ENCODE data around the gene NCOA1. TPM values are rescaled to one million over a fixed set of nuclear protein-coding genes. Genes with fewer than 3 reads are reported as not detected.
"Not testable (repeated sequence)": the region's sequence is repeated elsewhere in the genome, so short reads cannot be mapped to it uniquely, and the experiment has no call there.

NCOA1 gene
- polyA plus RNA-seq, 1 of the 3 experiments (the other 2 are of a cell fraction): 10.7 TPM

DNA sequence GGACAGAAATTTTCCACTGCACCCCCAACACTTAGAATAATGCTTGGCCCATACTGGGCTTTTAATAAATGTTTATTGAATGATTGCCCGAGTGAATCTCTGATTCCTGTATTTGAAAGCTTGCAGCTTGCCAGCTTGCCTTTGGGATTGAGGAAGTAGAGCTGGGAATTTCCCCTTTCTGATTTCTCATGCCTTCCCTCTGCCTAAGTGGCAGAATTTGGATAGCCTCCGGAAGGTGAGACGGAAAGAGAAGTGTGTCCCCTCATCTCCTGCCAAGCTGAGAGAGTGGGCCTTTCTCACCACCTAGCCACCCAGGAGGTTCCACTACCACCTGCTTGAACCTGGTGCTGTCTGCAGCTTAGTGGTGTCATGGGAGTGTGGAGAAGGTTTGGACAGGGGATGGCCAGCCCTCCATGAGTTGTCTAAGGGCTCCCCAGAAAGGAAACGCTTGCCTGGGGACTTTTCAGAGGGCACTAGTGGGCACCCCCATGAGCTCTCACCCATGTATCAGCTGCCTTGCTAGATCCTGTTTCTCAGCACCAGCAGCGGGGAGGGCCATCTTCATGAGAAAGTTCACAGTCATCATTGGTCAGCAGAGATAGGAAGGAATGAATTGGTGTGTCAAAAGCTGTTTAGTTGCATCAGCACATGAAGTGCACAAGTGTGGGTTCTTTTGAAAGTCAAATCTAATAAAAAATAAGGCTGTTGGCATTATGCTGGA lies 8.6 kb upstream of the NCOA1 start (continued):
- TF ChIP-seq CTCF (IDR thresholded peaks at IDR 0.05) (no peak), REST (IDR thresholded peaks at IDR 0.05; ENCODE audit: low read depth, low read length) (no peak), JUND (IDR thresholded peaks at IDR 0.05) (no peak), NRF1 (IDR thresholded peaks at IDR 0.05; ENCODE audit: low read depth, low read length) (no peak), EZH2phosphoT487 (IDR thresholded peaks at IDR 0.05; ENCODE audit: borderline replicate concordance, low read depth) (no peak), TCF12 (IDR thresholded peaks at IDR 0.05) (no peak)

DNA sequence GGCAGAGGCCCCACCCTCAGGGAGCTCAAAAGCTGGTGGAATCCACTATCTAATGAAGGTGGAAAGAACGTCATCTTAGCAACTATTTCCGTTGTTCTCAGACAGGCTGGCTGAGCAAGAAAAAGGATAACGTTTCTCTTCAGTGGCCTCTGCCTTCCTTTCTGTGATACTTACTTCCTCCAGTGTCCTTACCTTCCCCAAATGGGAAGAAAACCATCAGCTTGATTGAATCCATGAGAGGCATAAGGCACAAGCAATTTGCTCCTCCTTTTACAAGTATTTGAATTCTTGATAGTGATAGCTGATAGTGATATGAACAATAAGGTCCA lies 8.1 kb upstream of the NCOA1 start:
- H4K20me1 ChIP-seq (ENCODE audit: insufficient read depth): no peaks in the 10 kb centered on the region
- H3K9me3 ChIP-seq: no peaks in the 10 kb centered on the region; the same call in 1 of the 2 replicates
- ChIA-PET POLR2A (no interaction called here), CTCF (interaction anchor here (1.0 to 2.1 kb wide), 3 partner anchors 9 to 310 kb away, joined by 3 to 7 read pairs (median 3); partner anchors contain the start of genes CENPO, NCOA1 and PTRHD1)
- H3K27ac ChIP-seq (ENCODE audit: low read depth in 2 of 2, low read length in 1 of 2): no peak overlapping the region
- no peak overlapping the region for H3K4me3 ChIP-seq (ENCODE audit: low read depth in 2 of 2, low read length in 1 of 2)
- no peaks in the 10 kb centered on the region for H3F3A ChIP-seq (replicated peaks; ENCODE audit: insufficient read depth)
- no peak overlapping the region for H3K4me2 ChIP-seq
- 80% methylated on average over 3 of the region's 3 CpGs for WGBS (ENCODE audit: low lambda C conversion rate)
- no peaks in the 10 kb centered on the region for H3K79me2 ChIP-seq (ENCODE audit: insufficient read depth)
- no peaks in the 10 kb centered on the region for H3K27me3 ChIP-seq (ENCODE audit: insufficient read depth)
- no peak overlapping the region for H3K9ac ChIP-seq
- H3K36me3 ChIP-seq (replicated peaks in 1 of 2; ENCODE audit: control insufficient read depth in 1 of 2, insufficient read depth in 2 of 2, low read length in 1 of 2): no peaks in the 10 kb centered on the region
- TF ChIP-seq IRF3 (IDR thresholded peaks at IDR 0.05; ENCODE audit: low read depth, low read length) (no peak), JUND (IDR thresholded peaks at IDR 0.05) (no peak), RXRA (IDR thresholded peaks at IDR 0.05; ENCODE audit: borderline replicate concordance, low read depth) (no peak), USF1 (IDR thresholded peaks at IDR 0.05; ENCODE audit: borderline replicate concordance, low read depth) (no peak), SMC3 (IDR thresholded peaks at IDR 0.05; ENCODE audit: low read depth, low read length) (no peak), RCOR1 (IDR thresholded peaks at IDR 0.05; ENCODE audit: low read length) (no peak), GABPA (IDR thresholded peaks at IDR 0.05; ENCODE audit: low read depth) (no peak)
- TF ChIP-seq, protein P1, sequence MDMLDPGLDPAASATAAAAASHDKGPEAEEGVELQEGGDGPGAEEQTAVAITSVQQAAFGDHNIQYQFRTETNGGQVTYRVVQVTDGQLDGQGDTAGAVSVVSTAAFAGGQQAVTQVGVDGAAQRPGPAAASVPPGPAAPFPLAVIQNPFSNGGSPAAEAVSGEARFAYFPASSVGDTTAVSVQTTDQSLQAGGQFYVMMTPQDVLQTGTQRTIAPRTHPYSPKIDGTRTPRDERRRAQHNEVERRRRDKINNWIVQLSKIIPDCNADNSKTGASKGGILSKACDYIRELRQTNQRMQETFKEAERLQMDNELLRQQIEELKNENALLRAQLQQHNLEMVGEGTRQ (IDR thresholded peaks at IDR 0.05; ENCODE audit: borderline replicate concordance, low read depth, low read length): no peak
- no peaks in the 10 kb centered on the region for H3K4me1 ChIP-seq (ENCODE audit: control insufficient read depth in 1 of 2, insufficient read depth in 2 of 2, low read depth in 1 of 2, low read length in 1 of 2)
- H2AFZ ChIP-seq (ENCODE audit: low read depth): no peak overlapping the region
- H3K9me2 ChIP-seq: no peaks in the 10 kb centered on the region
- no peak for DNase-seq

GRCh38 chr2:24484677-24485076 lies 6.4 kb upstream of the NCOA1 start:
- H3K9ac ChIP-seq; H3F3A ChIP-seq (replicated peaks; ENCODE audit: insufficient read depth); H3K9me3 ChIP-seq; DNase-seq; H3K4me3 ChIP-seq (ENCODE audit: low read depth in 2 of 2, low read length in 1 of 2); H3K4me2 ChIP-seq; H2AFZ ChIP-seq (ENCODE audit: low read depth); H3K9me2 ChIP-seq; POLR2A ChIA-PET; H3K4me1 ChIP-seq (ENCODE audit: control insufficient read depth in 1 of 2, insufficient read depth in 2 of 2, low read depth in 1 of 2, low read length in 1 of 2); H3K79me2 ChIP-seq (ENCODE audit: insufficient read depth); H4K20me1 ChIP-seq (ENCODE audit: insufficient read depth); H3K36me3 ChIP-seq (replicated peaks in 1 of 2; ENCODE audit: control insufficient read depth in 1 of 2, insufficient read depth in 2 of 2, low read length in 1 of 2); H3K27me3 ChIP-seq (ENCODE audit: insufficient read depth); H3K27ac ChIP-seq (ENCODE audit: low read depth in 2 of 2, low read length in 1 of 2): not testable (repeated sequence)
- 81% methylated on average over 6 of the region's 6 CpGs for WGBS (ENCODE audit: low lambda C conversion rate)
- CTCF ChIA-PET: interaction anchor here (2.3 kb wide), 1 partner anchor 343 kb away, joined by 4 read pairs; no protein-coding TSS in a partner anchor
